ENCODE results near the gene OSBPL5. TPM values are rescaled to one million over a fixed set of nuclear protein-coding genes. Genes with fewer than 3 reads are reported as not detected.

Gene OSBPL5
- total and polyA plus RNA-seq, 2 donors (not counting 1 experiment from before 2014, with no cell fraction given), result 12.4 to 49.0 TPM

DNA sequence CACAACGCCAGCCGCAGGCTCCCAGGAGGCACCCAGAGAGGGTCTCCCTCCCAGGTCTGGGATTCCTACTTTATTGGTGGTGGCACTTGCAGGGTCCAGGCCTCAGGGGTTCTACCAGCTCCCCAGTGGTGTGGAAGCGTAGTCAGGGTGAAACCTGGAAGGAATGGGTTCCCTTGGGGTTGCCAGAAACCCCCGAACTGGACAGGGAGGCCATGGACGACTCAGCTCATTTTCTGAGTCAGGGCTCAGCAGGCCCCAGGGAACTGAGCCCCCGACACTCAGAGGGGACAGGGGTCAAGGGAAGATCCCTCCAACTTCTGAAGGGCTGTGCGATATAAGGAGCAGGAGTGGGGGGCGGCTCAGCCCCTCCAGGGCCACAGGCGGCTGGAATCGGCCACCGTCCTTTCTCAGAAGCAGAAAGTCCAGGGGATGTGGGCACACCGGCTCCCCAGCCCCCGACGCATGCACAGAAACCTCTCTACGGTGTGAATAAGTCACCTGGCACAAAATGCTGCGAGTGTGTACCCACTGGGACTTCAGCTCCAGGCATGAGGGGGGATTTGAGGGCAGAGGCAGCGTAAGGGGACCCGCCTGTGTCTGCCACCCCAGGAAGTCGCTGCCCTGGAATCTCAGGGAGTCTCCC is 28.4 kb upstream of the OSBPL5 start:
- Histone ChIP-seq H3K4me2 (ENCODE audit: extremely low read depth, insufficient read depth, low read length) (no peak overlapping the region), H3K4me3 (replicated peaks in 1 of 4; ENCODE audit: control extremely low read depth in 1 of 4, insufficient read depth in 1 of 4, low read depth in 3 of 4, low read length in 4 of 4) (no peak overlapping the region), H3K27me3 (ENCODE audit: control insufficient read depth, insufficient read depth, low read length) (no peaks in the 10 kb centered on the region), H3K9ac (ENCODE audit: insufficient read depth, low read length) (no peak overlapping the region), H4K20me1 (ENCODE audit: control insufficient read depth, extremely low read depth, insufficient read depth, low read length) (no peaks in the 10 kb centered on the region), H3K36me3 (ENCODE audit: control insufficient read depth, insufficient read depth, low read length) (no peaks in the 10 kb centered on the region), H3K9me3 (ENCODE audit: control insufficient read depth, insufficient read depth, low read depth, low read length) (no peaks in the 10 kb centered on the region), H2AFZ (ENCODE audit: low read length) (no peak overlapping the region), H3K4me1 (ENCODE audit: control insufficient read depth, extremely low read depth, insufficient read depth, low read length) (no peaks in the 10 kb centered on the region), H3K27ac (ENCODE audit: insufficient read depth, low read length) (no peak overlapping the region), H3K79me2 (ENCODE audit: control insufficient read depth, insufficient read depth, low read length) (no peaks in the 10 kb centered on the region)
- TF ChIP-seq EZH2 (IDR thresholded peaks at IDR 0.05; ENCODE audit: low read length, missing control alignments), result no peak
- TF ChIP-seq, protein P1, sequence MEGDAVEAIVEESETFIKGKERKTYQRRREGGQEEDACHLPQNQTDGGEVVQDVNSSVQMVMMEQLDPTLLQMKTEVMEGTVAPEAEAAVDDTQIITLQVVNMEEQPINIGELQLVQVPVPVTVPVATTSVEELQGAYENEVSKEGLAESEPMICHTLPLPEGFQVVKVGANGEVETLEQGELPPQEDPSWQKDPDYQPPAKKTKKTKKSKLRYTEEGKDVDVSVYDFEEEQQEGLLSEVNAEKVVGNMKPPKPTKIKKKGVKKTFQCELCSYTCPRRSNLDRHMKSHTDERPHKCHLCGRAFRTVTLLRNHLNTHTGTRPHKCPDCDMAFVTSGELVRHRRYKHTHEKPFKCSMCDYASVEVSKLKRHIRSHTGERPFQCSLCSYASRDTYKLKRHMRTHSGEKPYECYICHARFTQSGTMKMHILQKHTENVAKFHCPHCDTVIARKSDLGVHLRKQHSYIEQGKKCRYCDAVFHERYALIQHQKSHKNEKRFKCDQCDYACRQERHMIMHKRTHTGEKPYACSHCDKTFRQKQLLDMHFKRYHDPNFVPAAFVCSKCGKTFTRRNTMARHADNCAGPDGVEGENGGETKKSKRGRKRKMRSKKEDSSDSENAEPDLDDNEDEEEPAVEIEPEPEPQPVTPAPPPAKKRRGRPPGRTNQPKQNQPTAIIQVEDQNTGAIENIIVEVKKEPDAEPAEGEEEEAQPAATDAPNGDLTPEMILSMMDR (conservative IDR thresholded peaks at IDR 0.05 in 1 of 2, IDR thresholded peaks at IDR 0.05 in 1 of 2; ENCODE audit: low read depth in 1 of 2, low read length in 2 of 2), result no peak
- no peak for DNase-seq (ENCODE audit: low read depth in 2 of 2)

DNA sequence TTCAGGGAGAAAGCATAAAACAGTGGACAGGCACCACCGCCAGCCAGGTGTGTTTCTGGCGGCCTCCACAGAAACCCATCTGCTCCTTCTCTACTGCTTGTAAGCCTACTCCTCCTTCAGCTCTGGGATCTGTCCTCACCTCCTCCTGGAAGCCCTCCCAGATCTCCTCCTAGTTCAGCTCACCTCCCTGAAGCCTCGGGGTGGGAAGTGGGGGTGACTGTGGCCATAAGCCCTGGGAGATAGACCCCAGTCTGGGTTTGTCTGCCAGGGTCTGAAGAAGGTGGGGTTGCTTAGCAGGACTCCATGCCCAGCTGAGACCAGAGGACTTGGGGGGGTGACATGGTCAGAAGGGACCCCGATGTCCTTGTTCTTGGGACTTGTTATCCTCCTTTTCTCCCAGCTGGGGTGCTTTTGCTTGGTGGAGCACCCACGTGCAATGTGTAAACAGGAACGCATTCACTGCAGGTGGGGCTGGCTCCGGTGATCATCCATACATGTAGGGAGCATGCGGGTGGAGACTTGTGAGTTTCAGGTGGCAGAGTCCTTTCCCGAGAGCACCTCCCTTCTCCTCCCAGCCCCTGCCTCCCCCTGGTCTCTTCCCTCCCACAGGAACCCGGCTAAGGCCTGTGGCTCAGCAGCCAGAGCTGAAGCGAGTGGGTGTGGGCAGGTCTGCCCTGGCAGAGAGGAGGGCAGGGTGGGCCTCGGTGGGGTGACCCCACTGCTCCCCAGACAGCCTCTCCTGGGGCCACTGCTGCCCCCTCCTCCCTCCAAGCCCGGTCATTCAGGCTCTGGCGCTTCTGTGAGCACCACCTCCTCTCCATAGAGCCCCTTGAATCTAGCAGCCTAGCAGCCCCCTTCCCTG is 27.6 kb upstream of the OSBPL5 start:
- DNase-seq (ENCODE audit: low read depth in 2 of 2), result no peak
- H3K36me3 ChIP-seq (ENCODE audit: control insufficient read depth, insufficient read depth, low read length), result no peaks in the 10 kb centered on the region

More for the DNA sequence above, 27.6 kb upstream of the OSBPL5 start:
- no peaks in the 10 kb centered on the region for H4K20me1 ChIP-seq (ENCODE audit: control insufficient read depth, extremely low read depth, insufficient read depth, low read length)
- H2AFZ ChIP-seq (ENCODE audit: low read length), result no peak overlapping the region
- H3K9me3 ChIP-seq (ENCODE audit: control insufficient read depth, insufficient read depth, low read depth, low read length), result no peaks in the 10 kb centered on the region
- no peaks in the 10 kb centered on the region for H3K27me3 ChIP-seq (ENCODE audit: control insufficient read depth, insufficient read depth, low read length)
- TF ChIP-seq, protein P1 (conservative IDR thresholded peaks at IDR 0.05 in 1 of 2, IDR thresholded peaks at IDR 0.05 in 1 of 2; ENCODE audit: low read depth in 1 of 2, low read length in 2 of 2), result no peak
- TF ChIP-seq EZH2 (IDR thresholded peaks at IDR 0.05; ENCODE audit: low read length, missing control alignments), result no peak
- H3K9ac ChIP-seq (ENCODE audit: insufficient read depth, low read length), result no peak overlapping the region
- H3K4me2 ChIP-seq (ENCODE audit: extremely low read depth, insufficient read depth, low read length), result no peak overlapping the region
- H3K79me2 ChIP-seq (ENCODE audit: control insufficient read depth, insufficient read depth, low read length), result no peaks in the 10 kb centered on the region
- no peaks in the 10 kb centered on the region for H3K4me1 ChIP-seq (ENCODE audit: control insufficient read depth, extremely low read depth, insufficient read depth, low read length)
- no peak overlapping the region for H3K27ac ChIP-seq (ENCODE audit: insufficient read depth, low read length)
- no peak overlapping the region for H3K4me3 ChIP-seq (replicated peaks in 1 of 4; ENCODE audit: control extremely low read depth in 1 of 4, insufficient read depth in 1 of 4, low read depth in 3 of 4, low read length in 4 of 4)
